Measurements from ENCODE around the gene CRYL1. TPM values are rescaled to one million over a fixed set of nuclear protein-coding genes. Genes with fewer than 3 reads are reported as not detected.

The CRYL1 gene
- total RNA-seq, 1 experiment from 2014 or later = 5.9 TPM

GRCh38 chr13:20526664-20527063 lies 1.0 kb upstream of the CRYL1 start:
- DNase-seq (ENCODE audit: low spot score) = peak; percentile 22
- Histone ChIP-seq H3K4me3 (ENCODE audit: low read depth, low read length, poor library complexity, severe bottlenecking) (peak overlapping the region; percentile 92), H3K9me3 (ENCODE audit: low read depth, low read length, poor library complexity, severe bottlenecking) (no peaks in the 10 kb centered on the region), H3K4me1 (ENCODE audit: insufficient read depth, low read length, poor library complexity, severe bottlenecking) (peaks cover 8% of the 10 kb centered on the region), H3K36me3 (ENCODE audit: insufficient read depth, low read length, poor library complexity, severe bottlenecking) (no peaks in the 10 kb centered on the region), H3K27ac (ENCODE audit: low read depth, low read length, poor library complexity, severe bottlenecking) (no peak overlapping the region), H3K27me3 (replicated peaks; ENCODE audit: insufficient read depth, low read depth, low read length, poor library complexity) (no peaks in the 10 kb centered on the region)
- BruUV-seq (replicated peaks) = no TSS peak
- TF ChIP-seq CTCF (conservative IDR thresholded peaks at IDR 0.05; ENCODE audit: low read depth, low read length) = no peak
- TF ChIP-seq EZH2 (IDR thresholded peaks at IDR 0.05; ENCODE audit: borderline replicate concordance, low read depth, low read length, poor library complexity, severe bottlenecking) = no peak
- ChIA-PET CTCF (no interaction called here), POLR2A (ENCODE audit: low non-redundant PET) (no interaction called here)
- intact Hi-C loops (cut with micrococcal nuclease; ENCODE audit: unreplicated experiment) = loop anchor here (5.0 kb wide), 1 partner anchor 181 kb away; no protein-coding TSS in a partner anchor

- H3K27ac ChIP-seq (ENCODE audit: low read depth, low read length, poor library complexity, severe bottlenecking) = peak overlapping the region; percentile 65
- no peaks in the 10 kb centered on the region for H3K27me3 ChIP-seq (replicated peaks; ENCODE audit: insufficient read depth, low read depth, low read length, poor library complexity)
- peak; percentile 21 for DNase-seq (ENCODE audit: low spot score)
- TF ChIP-seq EZH2 (IDR thresholded peaks at IDR 0.05; ENCODE audit: borderline replicate concordance, low read depth, low read length, poor library complexity, severe bottlenecking) (no peak), CTCF (conservative IDR thresholded peaks at IDR 0.05; ENCODE audit: low read depth, low read length) (no peak)
- H3K4me1 ChIP-seq (ENCODE audit: insufficient read depth, low read length, poor library complexity, severe bottlenecking) = peaks cover 15% of the 10 kb centered on the region
- no TSS peak for BruUV-seq (replicated peaks)
- no peaks in the 10 kb centered on the region for H3K9me3 ChIP-seq (ENCODE audit: low read depth, low read length, poor library complexity, severe bottlenecking)
- peak overlapping the region; percentile 92 for H3K4me3 ChIP-seq (ENCODE audit: low read depth, low read length, poor library complexity, severe bottlenecking)
- no peaks in the 10 kb centered on the region for H3K36me3 ChIP-seq (ENCODE audit: insufficient read depth, low read length, poor library complexity, severe bottlenecking)
- intact Hi-C loops (cut with micrococcal nuclease; ENCODE audit: unreplicated experiment) = loop anchor here (5.0 kb wide), 1 partner anchor 182 kb away; no protein-coding TSS in a partner anchor
- ChIA-PET POLR2A (ENCODE audit: low non-redundant PET) (no interaction called here), CTCF (no interaction called here)
Observed at GRCh38 chr13:20525144-20525600, 485 bp downstream of the CRYL1 start.

- ChIA-PET CTCF (no interaction called here), POLR2A (ENCODE audit: low non-redundant PET) (no interaction called here)
- TF ChIP-seq EZH2 (IDR thresholded peaks at IDR 0.05; ENCODE audit: borderline replicate concordance, low read depth, low read length, poor library complexity, severe bottlenecking) = no peak
- intact Hi-C loops (cut with micrococcal nuclease; ENCODE audit: unreplicated experiment) = no loop called here
- peak; percentile 61 for DNase-seq (ENCODE audit: low spot score)
- H3K9me3 ChIP-seq (ENCODE audit: low read depth, low read length, poor library complexity, severe bottlenecking) = no peaks in the 10 kb centered on the region
- no TSS peak for BruUV-seq (replicated peaks)
- H3K27ac ChIP-seq (ENCODE audit: low read depth, low read length, poor library complexity, severe bottlenecking) = no peak overlapping the region
- H3K4me3 ChIP-seq (ENCODE audit: low read depth, low read length, poor library complexity, severe bottlenecking) = no peak overlapping the region
- no peaks in the 10 kb centered on the region for H3K27me3 ChIP-seq (replicated peaks; ENCODE audit: insufficient read depth, low read depth, low read length, poor library complexity)
- H3K36me3 ChIP-seq (ENCODE audit: insufficient read depth, low read length, poor library complexity, severe bottlenecking) = no peaks in the 10 kb centered on the region
- H3K4me1 ChIP-seq (ENCODE audit: insufficient read depth, low read length, poor library complexity, severe bottlenecking) = peaks cover 12% of the 10 kb centered on the region
Observed at GRCh38 chr13:20521364-20522115, 4.1 kb downstream of the CRYL1 start.

Measured in A673 (cell line).